MCF 10A (cell line): ENCODE data around the gene PHB1. TPM values are rescaled to one million over a fixed set of nuclear protein-coding genes. Genes with fewer than 3 reads are reported as not detected.

Experiments used
- BruUV-seq: library from RNA; stranded (reverse); fragments of 400-500 nt; replicated peaks from 2 replicates; lab custom pipeline; 2021; lab: Mats Ljungman, UMichigan
- CTCF ChIA-PET: fragments of 300-600 bp; sonication (Branson Sonifier 250); formaldehyde crosslinking; extraction: SDS; loops from one replicate; lab custom pipeline; 2021; ENCODE audit warnings: antibody characterized with exemption, inconsistent platforms; lab: Yijun Ruan, JAX
- POLR2A ChIA-PET: fragments of 300-600, 350-650 bp; sonication (Branson Sonifier 250); formaldehyde crosslinking; extraction: SDS; loops from one replicate; lab custom pipeline; 2020; ENCODE audit warnings: antibody characterized with exemption, inconsistent platforms; lab: Yijun Ruan, JAX
- DNase-seq: peaks from one replicate; pipeline ENCODE4 v3.0.0-alpha.2; 2018; ENCODE audit not compliant: unreplicated experiment
- H3K27ac Mint-ChIP-seq: one replicate; pipeline ENCODE4 v1.8.0; 2022; ENCODE audit warnings: mild to moderate bottlenecking, low read depth, mixed read lengths; ENCODE audit not compliant: unreplicated experiment
- H3K27me3 Mint-ChIP-seq: one replicate; pipeline ENCODE4 v1.8.0; 2022; ENCODE audit warnings: mixed read lengths; ENCODE audit not compliant: insufficient read depth, unreplicated experiment
- H3K36me3 Mint-ChIP-seq: one replicate; pipeline ENCODE4 v1.8.0; 2022; ENCODE audit warnings: mild to moderate bottlenecking, moderate library complexity, mixed read lengths; ENCODE audit not compliant: insufficient read depth, unreplicated experiment
- H3K4me1 Mint-ChIP-seq: one replicate; pipeline ENCODE4 v1.8.0; 2022; ENCODE audit warnings: mixed read lengths; ENCODE audit not compliant: insufficient read depth, unreplicated experiment
- H3K4me3 Mint-ChIP-seq: one replicate; pipeline ENCODE4 v1.8.0; 2022; ENCODE audit warnings: mild to moderate bottlenecking, moderate library complexity, mixed read lengths; ENCODE audit not compliant: unreplicated experiment
- H3K9me3 Mint-ChIP-seq: one replicate; pipeline ENCODE4 v1.8.0; 2022; ENCODE audit warnings: mixed read lengths; ENCODE audit not compliant: unreplicated experiment
- intact Hi-C: fragments of 100-400 bp; cut with micrococcal nuclease; formaldehyde crosslinking; loops from 2 replicates; pipeline ENCODE4 v1.14.1; 2022
- total RNA-seq: library from RNA; stranded (reverse); gene quantifications from 2 replicates; pipeline ENCODE4 v1.2.3, GENCODE V29; 2022
- TF ChIP-seq, protein P1 (sequence below): fragments of 200-600 bp; IDR thresholded peaks from one replicate; pipeline ENCODE4 v1.8.0; 2022; ENCODE audit warnings: antibody characterized with exemption, mild to moderate bottlenecking; ENCODE audit not compliant: unreplicated experiment

PHB1 gene
- total RNA-seq, 1 experiment from 2014 or later, result 134 TPM

DNA sequence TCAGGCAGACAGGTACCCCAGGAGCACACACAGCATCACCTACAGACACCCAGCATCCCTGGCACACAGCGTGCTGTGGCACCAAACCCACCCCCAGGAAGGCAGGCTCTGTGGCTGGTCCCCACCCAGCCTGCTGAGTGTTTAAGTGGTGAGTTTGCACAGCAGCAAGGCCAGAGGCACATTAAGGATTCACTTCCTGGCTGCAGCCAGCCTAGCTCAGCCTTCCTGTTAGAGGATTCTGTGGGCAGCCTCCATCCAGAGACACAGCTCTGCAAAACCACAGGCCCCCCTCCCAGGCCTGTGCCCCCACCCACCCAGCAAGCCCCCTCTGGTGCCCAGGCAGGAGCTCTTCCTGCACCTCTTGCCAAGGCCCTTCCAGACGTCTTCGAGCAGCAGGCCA, 36.1 kb upstream of the PHB1 start:
- BruUV-seq, result no TSS peak

DNA sequence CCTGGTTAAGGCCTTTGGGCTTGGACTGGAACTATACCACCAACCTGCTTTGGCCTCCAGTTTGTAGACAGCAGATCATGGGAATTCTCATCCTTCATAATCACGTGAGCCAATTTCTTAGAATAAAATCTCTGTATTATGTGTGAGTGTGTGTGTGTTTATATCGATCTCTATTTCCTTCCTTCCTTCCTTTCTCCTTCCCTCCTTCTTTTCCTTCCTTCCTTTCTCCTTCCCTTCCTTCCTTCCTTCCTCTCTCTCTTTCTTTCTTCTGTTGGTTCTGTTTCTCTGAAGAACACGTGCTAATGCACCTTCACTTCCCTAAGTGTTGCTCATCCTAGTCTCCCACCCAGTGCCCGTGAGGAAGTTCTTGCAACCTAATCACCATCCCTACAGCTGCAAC, 35.5 kb upstream of the PHB1 start:
- Mint-ChIP-seq H3K27ac (no peak overlapping the region), H3K36me3 (no peaks in the 10 kb centered on the region), H3K9me3 (no peaks in the 10 kb centered on the region), H3K4me1 (no peaks in the 10 kb centered on the region), H3K27me3 (peaks cover 11% of the 10 kb centered on the region), H3K4me3 (no peak overlapping the region)
- ChIA-PET POLR2A (no interaction called here), CTCF (interaction anchor here (0.9 to 1.4 kb wide), 2 partner anchors 14 to 120 kb away, joined by 3 to 4 read pairs; no protein-coding TSS in a partner anchor)
- TF ChIP-seq, protein P1, sequence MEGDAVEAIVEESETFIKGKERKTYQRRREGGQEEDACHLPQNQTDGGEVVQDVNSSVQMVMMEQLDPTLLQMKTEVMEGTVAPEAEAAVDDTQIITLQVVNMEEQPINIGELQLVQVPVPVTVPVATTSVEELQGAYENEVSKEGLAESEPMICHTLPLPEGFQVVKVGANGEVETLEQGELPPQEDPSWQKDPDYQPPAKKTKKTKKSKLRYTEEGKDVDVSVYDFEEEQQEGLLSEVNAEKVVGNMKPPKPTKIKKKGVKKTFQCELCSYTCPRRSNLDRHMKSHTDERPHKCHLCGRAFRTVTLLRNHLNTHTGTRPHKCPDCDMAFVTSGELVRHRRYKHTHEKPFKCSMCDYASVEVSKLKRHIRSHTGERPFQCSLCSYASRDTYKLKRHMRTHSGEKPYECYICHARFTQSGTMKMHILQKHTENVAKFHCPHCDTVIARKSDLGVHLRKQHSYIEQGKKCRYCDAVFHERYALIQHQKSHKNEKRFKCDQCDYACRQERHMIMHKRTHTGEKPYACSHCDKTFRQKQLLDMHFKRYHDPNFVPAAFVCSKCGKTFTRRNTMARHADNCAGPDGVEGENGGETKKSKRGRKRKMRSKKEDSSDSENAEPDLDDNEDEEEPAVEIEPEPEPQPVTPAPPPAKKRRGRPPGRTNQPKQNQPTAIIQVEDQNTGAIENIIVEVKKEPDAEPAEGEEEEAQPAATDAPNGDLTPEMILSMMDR, result no peak
- intact Hi-C loops, result no loop called here
- no TSS peak for BruUV-seq
- no peak for DNase-seq

More for the DNA sequence above, 36.1 kb upstream of the PHB1 start:
- Mint-ChIP-seq H3K36me3 (no peaks in the 10 kb centered on the region), H3K27me3 (peaks cover 14% of the 10 kb centered on the region), H3K4me3 (no peak overlapping the region), H3K9me3 (no peaks in the 10 kb centered on the region), H3K4me1 (no peaks in the 10 kb centered on the region), H3K27ac (no peak overlapping the region)
- ChIA-PET POLR2A (interaction anchor here (0.6 kb wide), 1 partner anchor 34 kb away, joined by 3 read pairs; no protein-coding TSS in a partner anchor), CTCF (interaction anchor here (0.9 to 1.4 kb wide), 2 partner anchors 15 to 119 kb away, joined by 3 to 4 read pairs; no protein-coding TSS in a partner anchor)
- DNase-seq, result no peak
- intact Hi-C loops, result no loop called here
- TF ChIP-seq, protein P1, result no peak

DNA sequence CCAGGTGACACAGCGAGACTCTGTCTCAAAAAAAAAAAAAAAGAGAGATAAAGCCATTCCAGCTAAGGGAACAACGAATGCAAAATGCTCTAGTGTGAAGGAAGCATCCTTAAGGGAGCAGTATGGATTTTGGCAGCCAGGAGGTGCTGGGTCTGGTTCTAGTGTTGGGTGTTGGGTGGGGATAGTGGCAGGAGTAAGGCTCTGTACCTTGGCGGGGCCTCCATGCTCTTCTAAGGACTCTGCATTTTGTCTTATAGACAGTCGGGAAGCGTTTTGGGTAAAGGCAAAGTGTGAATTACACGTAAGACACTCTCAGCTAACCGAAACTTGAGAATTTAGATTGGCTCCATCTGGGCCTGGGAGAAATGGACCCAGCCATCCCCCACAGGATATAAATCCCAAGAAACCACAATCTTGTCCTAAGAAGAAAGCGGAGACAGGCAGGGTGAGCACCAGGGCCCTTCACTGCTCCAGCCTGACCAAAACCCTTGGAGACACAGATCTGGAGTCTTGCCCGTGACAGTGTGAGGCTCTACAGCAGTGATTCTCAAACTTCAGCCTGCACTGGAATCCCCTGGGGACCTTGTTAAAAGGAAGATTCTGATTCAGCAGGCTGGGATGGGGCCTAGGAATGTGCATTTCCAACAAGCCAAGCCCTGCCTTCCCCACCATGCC, 33.1 kb upstream of the PHB1 start:
- ChIA-PET POLR2A (interaction anchor here (0.6 kb wide), 1 partner anchor 14 kb away, joined by 3 read pairs; no protein-coding TSS in a partner anchor), CTCF (interaction anchor here (0.6 to 3.3 kb wide), 7 partner anchors 8 to 108 kb away, joined by 3 to 22 read pairs (median 3); no protein-coding TSS in a partner anchor)
- peaks cover 31% of the 10 kb centered on the region for H3K27me3 Mint-ChIP-seq
- intact Hi-C loops, result no loop called here
- H3K4me3 Mint-ChIP-seq, result no peak overlapping the region
- H3K27ac Mint-ChIP-seq, result no peak overlapping the region
- no peaks in the 10 kb centered on the region for H3K4me1 Mint-ChIP-seq
- H3K9me3 Mint-ChIP-seq, result no peaks in the 10 kb centered on the region
- no peak for DNase-seq
- BruUV-seq, result no TSS peak
- H3K36me3 Mint-ChIP-seq, result no peaks in the 10 kb centered on the region
- TF ChIP-seq, protein P1, result no peak

DNA sequence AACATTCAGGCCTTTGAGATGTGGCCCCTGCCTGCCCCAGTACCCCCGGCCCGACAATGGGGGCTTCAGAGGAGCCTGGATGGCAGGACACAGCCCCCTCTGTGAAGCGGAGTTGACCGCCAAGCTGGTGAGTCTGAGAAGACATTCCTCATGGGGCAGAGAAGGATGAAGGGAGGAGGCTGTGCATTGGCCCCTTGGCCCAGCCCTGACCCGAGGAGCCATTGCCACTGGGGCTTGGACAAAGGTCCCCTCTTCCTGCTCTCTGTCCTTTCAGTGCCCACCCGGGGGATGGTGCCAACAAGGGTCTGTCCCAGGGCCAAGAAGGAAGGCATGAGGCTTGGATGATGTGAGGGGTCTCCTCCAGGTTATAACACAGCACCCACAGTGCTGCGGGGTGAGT, 30.9 kb upstream of the PHB1 start:
- no peak overlapping the region for H3K27ac Mint-ChIP-seq
- no TSS peak for BruUV-seq
- TF ChIP-seq, protein P1, result no peak
- CTCF ChIA-PET, result interaction anchor here (1.1 to 3.3 kb wide), 5 partner anchors 10 to 112 kb away, joined by 3 to 22 read pairs (median 6); no protein-coding TSS in a partner anchor
- H3K4me1 Mint-ChIP-seq, result no peaks in the 10 kb centered on the region
- no peaks in the 10 kb centered on the region for H3K36me3 Mint-ChIP-seq
- no peak overlapping the region for H3K4me3 Mint-ChIP-seq
- POLR2A ChIA-PET, result no interaction called here
- intact Hi-C loops, result no loop called here
- H3K27me3 Mint-ChIP-seq, result peaks cover 53% of the 10 kb centered on the region
- no peaks in the 10 kb centered on the region for H3K9me3 Mint-ChIP-seq
- no peak for DNase-seq
